Measurements from ENCODE around the gene CYRIA.

The CYRIA gene

GRCh38 chr2:16666449-16666801, 791 bp upstream of the CYRIA start:
- no peak for DNase-seq

GRCh38 chr2:16664809-16665747, 556 bp downstream of the CYRIA start:
- no peak for DNase-seq

DNA sequence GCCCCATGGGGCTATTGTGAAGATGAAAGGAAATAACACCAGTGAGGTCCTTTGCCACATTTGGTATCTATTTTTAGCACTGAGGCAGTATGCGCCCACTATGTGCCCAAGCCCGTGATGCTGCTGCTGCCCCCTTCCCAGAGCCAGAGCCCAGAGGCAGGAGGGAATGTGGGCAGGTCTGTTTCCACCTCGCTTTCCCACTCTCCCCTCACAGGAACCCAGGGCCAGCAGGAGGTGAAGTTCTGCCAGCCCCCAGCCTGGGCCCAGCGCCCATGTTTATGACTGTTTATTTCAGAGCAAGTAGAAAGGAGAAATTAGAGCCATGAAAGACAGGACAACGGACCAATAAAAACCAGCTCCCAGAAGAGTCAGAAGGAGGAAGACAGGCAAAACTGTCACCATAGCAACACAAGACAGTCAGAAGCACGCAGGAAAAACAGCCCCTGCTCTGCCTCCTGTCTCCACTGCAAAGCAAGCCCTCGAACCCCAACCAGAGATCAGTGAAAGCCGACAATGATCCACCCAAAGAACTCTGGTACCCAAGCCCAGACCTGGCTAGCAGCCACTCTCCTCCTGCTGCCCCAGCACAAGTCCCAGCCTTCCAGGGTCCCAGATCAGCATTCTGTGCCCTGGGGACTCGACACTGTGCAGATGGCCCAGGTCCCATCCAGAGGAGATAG, 1.4 kb downstream of the CYRIA start:
- DNase-seq, result no peak

DNA sequence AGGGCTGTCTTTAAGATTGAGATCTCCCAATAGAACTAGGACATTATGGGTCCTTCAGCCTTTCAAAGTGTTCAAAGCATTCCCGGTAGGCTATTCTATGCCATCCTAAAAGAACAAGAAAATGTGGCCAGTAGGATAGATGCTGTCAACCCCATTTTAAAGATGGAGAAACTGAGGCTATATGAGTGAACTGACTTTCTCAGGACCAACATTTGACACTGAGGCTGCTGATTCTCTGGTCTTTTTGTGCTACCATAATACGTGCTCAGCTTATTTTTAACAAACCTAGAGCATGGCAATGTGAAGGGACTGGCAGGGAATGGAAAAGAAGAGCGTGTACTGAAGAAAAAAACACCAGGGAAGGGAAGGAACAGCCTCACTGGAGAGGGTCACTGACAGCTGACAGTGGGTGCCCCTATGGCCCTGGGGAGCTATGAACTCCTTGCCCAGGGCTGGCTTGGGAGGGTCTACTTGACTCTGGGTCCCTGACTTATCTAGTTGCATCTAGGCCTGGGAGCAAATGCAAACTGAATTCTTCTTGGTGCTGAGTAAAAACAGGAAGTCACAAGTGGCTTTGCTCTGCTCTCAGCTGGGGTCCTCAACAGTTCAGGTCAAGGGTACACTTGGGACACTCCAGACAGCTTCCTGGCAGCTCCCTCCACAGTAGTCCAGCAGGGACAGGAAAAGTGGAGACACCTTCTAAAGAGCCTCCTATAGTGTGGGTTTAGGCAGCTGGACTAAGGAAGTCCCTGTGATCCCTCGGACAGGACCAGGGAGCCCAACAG, 2.3 kb downstream of the CYRIA start:
- no peak for DNase-seq

DNA sequence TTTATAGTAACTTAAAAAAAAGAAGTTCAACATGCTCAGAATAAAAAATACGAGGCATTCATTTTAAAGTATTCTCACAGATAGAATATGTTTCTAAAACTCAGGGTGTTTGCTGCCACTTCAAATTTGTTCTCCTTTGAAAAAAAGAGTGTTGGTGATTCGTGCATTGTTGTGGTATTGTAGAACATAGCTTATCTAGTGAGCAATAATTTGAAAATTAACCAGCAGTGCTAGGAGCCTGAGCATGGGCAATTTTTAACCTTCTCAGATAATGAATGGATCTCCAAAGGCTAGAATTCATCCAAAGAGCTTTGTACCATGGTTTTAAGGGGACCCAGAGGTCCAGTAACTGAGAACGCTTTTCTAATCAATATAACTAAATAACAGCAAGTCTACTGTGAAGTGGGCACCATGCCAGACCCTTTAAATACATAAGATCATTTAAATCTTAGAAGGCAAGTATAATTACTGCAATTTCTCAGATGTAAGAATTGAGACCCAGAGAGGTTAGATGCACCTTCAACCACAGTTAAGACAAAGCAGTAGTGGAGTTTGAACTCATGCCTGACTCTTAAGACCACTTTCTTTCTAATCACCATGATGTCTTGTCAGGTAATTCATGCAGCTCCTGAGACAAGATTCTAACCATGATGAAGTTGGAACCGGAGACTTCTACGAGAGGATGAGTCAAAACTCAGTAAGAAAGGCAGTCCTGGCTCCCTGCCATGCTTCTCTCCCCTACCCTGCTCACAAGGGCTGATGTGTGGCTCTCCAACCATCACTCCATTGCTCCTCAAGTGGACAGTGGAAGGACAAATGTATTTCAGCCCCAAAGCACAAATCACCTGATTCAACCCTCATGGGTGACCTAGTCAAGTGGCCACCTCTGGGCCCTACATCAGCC, 3.4 kb downstream of the CYRIA start:
- no peak for DNase-seq

DNA sequence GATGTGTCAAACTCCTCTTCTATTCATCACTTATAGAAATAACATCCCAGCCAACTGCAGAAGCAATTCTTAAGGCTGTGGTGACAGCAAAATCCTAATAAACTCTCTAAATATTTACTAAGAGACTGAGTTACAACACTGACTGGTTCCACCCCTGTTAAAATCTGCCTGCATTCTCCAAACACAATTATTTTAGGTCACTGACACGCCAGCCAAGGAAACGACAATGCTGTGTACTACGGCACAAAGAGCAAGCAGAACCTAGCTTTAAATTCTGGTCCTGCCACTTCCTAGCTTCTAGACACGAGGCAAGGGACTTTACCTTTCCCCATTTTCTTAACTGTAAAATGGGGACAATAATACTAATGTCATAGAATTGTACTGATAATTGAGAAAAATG, 4.1 kb downstream of the CYRIA start:
- no peak for DNase-seq

DNA sequence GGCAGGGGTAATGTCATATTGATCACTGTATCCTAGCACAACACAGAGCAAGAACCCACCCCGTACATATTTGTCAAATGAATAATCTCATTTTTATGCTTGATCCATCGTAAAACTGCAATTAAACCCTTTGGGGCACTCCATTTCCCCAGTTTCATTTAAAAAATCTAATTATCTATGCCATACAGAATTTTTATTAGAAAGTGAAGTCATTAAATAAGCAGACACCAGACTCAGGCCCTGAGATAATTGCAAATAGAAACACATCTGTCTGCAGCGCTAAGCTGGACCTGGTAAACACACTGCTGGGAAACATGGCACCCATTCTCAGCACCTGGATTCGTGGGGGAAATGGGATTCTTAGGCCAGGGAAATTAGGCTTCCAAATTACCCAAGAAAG, 5.1 kb downstream of the CYRIA start:
- no peak for DNase-seq

DNA sequence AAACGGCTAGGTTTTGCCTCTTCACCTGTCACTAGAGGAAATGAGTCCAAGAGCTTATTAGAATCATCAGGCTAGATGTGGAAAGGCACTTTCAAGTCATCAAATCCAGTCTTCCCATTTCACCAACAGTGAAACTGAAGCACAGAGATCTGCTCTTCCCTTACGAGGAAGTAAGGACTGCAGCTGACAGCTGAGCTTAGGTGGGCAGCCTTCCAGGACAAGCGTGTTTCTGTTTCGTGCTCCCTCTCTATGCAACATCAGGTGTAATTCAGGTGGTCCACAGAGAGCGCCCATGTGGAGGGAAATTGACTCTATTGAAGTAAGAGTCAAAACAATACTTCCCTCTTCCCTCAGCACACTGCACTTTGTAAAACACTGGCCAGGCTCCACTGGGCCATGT, 5.5 kb downstream of the CYRIA start:
- DNase-seq, result no peak

DNA sequence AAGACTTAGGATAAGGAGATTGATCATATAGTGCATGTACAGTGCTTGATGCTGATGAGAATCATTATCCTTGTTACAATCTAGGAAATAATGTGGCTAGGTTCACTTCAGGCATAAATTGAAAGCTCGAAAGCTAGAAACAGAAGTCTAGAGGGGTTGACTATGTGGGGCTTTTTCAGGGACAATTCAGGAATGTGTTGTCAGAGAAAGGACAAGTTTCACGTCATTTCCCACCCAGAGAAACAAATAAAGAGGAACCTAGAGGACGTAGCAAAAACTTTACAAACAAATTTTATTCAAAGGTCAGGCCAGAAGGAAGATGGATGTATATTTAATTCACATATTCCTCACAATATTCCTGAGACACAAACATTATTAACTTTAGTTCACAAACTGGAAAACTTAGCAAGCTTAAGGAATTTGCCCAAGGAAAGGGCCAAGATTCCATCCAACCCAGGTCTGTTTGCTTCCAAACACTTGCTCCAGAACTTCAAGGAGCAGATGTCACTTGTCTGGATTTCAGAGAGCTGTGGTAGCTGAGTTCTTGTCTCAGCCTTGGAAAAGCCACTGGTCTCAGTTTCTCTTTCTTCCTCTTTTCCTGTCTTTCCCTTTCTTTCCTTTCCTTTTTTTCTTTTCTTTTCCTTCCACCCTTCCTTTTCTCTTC, 7.4 kb downstream of the CYRIA start:
- DNase-seq, result no peak

DNA sequence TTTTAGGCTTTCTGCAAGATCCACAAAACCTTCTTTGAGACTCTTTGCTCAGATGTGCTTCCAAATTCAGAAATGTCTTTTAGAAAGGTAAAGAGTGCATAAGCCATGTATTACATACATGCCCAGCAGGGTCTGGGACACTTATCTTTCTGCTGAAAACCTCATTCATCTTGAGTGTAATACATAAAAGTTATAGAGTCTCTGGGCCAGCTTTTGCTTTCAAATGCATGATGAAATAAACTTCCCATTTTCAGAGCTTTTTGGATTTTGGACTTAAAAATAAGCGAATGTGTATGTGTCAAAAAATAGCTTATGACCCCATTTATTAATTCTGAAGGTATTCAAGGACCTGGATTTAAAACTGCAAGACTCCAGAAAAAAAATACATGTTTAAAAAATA, 8.0 kb downstream of the CYRIA start:
- DNase-seq, result no peak

- no peak for DNase-seq
Observed at GRCh38 chr2:16656784-16657391, 8.7 kb downstream of the CYRIA start.

DNA sequence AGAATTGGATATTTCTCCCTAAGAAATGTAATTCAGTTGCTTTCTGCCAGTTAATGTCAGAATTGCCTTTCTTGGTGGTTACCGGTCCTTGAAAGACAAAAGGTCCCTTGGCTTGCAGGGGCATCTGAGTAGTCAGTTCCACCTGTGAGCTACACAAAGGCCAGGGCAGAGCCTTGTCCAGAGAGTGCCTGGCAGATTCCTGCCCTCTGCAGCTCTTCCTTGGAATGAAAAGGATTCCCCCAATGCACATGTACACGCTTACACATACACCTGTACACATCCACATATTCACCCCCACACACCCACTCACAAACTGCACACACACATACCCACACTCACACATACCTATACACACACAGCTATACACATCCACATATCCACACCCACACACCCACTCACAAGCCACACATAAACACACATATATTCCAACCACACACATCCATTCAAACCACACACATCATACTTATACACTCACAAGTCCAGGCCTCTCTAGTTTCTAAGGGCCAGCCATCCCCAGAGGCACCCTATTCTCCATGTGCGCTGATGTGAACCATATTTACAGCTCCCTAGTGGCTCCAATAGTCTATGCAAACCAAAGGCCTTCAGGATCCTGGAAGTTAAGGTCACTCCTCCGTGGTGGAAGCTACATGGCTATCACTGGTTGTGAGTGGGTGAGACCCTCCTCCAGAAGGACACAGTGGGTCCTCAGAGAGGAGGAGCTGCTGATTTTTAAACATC, 9.6 kb downstream of the CYRIA start:
- DNase-seq, result no peak

GRCh38 chr2:16655445-16655837, 10.2 kb downstream of the CYRIA start:
- no peak for DNase-seq

- DNase-seq, result no peak
Observed at GRCh38 chr2:16654833-16655444, 10.7 kb downstream of the CYRIA start.

- no peak for DNase-seq
Observed at GRCh38 chr2:16653799-16654198, 11.8 kb downstream of the CYRIA start.

GRCh38 chr2:16653083-16653375, 12.6 kb downstream of the CYRIA start:
- no peak for DNase-seq

GRCh38 chr2:16652296-16653082, 13.1 kb downstream of the CYRIA start:
- DNase-seq, result no peak

GRCh38 chr2:16650287-16651249, 15.1 kb downstream of the CYRIA start:
- no peak for DNase-seq

Measured in effector CD8-positive, alpha-beta T cell (primary cell).